Thyroid gland (tissue), 4 donors: ENCODE data around the gene ZNF2. TPM values are rescaled to one million over a fixed set of nuclear protein-coding genes. Genes with fewer than 3 reads are reported as not detected.

Experiments
- DNase-seq, 2 donors: peaks; one replicate each; pipeline ENCODE4 v3.0.0-alpha.2; 2019
- H3K27ac ChIP-seq, 3 donors: fragments of 200-600 bp; sonication (generic); 1 replicate in 2 of 3; 2 replicates in 1 of 3; pipeline ENCODE4 v1.5.1; 2016 to 2019; ENCODE audit warnings: mild to moderate bottlenecking in 1 of 3, moderate library complexity in 1 of 3
- H3K27me3 ChIP-seq: fragments of 200-600 bp; sonication (generic); one replicate; pipeline ENCODE4 v1.5.1; 2019
- H3K36me3 ChIP-seq, 2 donors: fragments of 200-600 bp; sonication (generic); one replicate each; pipeline ENCODE4 v1.5.1; 2016 to 2019
- H3K4me1 ChIP-seq, 2 donors: fragments of 200-600 bp; sonication (generic); one replicate each; pipeline ENCODE4 v1.5.1; 2017 to 2019
- H3K4me3 ChIP-seq, 3 donors: fragments of 200-600 bp; sonication (generic); replicated peaks in 1 of 3; 1 replicate in 2 of 3; 2 replicates in 1 of 3; pipeline ENCODE4 v1.5.1; 2016; ENCODE audit warnings: mild to moderate bottlenecking in 1 of 3
- H3K9me3 ChIP-seq: fragments of 200-600 bp; sonication (generic); one replicate; pipeline ENCODE4 v1.5.1; 2017
- POLR2A ChIP-seq, 2 donors: fragments of 450-650 bp; IDR thresholded peaks; one replicate each; pipeline ENCODE4 v1.6.1; 2017; ENCODE audit warnings: antibody characterized with exemption in 2 of 2, mild to moderate bottlenecking in 2 of 2, moderate library complexity in 1 of 2
- WGBS, 2 donors: methylation state at CpG; one replicate each; pipeline ENCODE4 v1.1.5; 2017; 5-methylcytosine and 5-hydroxymethylcytosine counted together
- intact Hi-C: fragments of 100-400 bp; cut with DNase I; formaldehyde crosslinking; loops from one replicate; pipeline ENCODE4 v1.15.1; 2023
- total RNA-seq, 4 donors: library from RNA; depleted of rRNA; stranded (reverse); fragments of >200 nt; gene quantifications; one replicate each; pipeline ENCODE4 v1.2.3, GENCODE V29; 2016
- TF ChIP-seq, protein P1 (sequence below), 6 experiments: fragments of 200-600 bp in 3 of 6; fragments of 450-650 bp in 3 of 6; sonication (generic) in 3 of 6; IDR thresholded peaks; one replicate each; pipeline ENCODE4 v1.5.1; 2016 to 2019; ENCODE audit warnings: antibody characterized with exemption in 6 of 6, mild to moderate bottlenecking in 2 of 6, inconsistent platforms in 1 of 6, moderate library complexity in 1 of 6

Gene ZNF2
- total RNA-seq, 4 donors from 2014 or later, result 5.0 to 7.5 (median 5.7) TPM

DNA sequence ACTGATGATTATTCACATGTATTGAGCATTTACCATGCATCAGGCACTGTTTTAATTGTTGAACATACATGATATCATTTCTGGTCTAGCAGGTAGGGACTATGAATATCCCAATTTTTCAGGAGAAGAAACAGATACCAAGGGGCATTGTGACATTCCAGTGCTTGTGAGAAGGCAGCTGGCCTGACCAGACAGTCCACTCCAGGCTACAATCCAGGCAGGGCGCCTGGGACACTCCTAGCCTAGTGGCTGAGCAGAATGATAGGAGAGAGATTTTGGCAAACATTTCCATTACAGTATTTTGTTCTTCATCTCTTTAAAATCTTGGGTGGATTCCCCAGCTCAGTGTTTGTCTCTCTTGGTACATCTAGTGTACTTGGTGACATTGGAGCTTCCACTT is 66.6 kb downstream of the ZNF2 start:
- peak overlapping the region; percentile 54 to 67 (median 56) for H3K27ac ChIP-seq
- H3K4me1 ChIP-seq, result peaks cover 10 to 30% of the 10 kb centered on the region in 2 donors
- no peaks in the 10 kb centered on the region for H3K9me3 ChIP-seq
- peak; percentile 73 to 81 for DNase-seq
- no peaks in the 10 kb centered on the region for H3K36me3 ChIP-seq
- intact Hi-C loops, result loop anchor here (5.0 kb wide), 1 partner anchor 85 kb away; no protein-coding TSS in a partner anchor
- TF ChIP-seq, protein P1, sequence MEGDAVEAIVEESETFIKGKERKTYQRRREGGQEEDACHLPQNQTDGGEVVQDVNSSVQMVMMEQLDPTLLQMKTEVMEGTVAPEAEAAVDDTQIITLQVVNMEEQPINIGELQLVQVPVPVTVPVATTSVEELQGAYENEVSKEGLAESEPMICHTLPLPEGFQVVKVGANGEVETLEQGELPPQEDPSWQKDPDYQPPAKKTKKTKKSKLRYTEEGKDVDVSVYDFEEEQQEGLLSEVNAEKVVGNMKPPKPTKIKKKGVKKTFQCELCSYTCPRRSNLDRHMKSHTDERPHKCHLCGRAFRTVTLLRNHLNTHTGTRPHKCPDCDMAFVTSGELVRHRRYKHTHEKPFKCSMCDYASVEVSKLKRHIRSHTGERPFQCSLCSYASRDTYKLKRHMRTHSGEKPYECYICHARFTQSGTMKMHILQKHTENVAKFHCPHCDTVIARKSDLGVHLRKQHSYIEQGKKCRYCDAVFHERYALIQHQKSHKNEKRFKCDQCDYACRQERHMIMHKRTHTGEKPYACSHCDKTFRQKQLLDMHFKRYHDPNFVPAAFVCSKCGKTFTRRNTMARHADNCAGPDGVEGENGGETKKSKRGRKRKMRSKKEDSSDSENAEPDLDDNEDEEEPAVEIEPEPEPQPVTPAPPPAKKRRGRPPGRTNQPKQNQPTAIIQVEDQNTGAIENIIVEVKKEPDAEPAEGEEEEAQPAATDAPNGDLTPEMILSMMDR (IDR thresholded peaks at IDR 0.05), result no peak
- TF ChIP-seq POLR2A (IDR thresholded peaks at IDR 0.05), result no peak
- no peak overlapping the region for H3K4me3 ChIP-seq
- 36 to 63% methylated on average over 1 of the region's 1 CpG for WGBS, 2 donors
- H3K27me3 ChIP-seq, result no peaks in the 10 kb centered on the region

Other genes with a start within 250 kb of the ZNF2 start
- gene MAL, start 140.1 kb upstream of the ZNF2 start, total RNA-seq, result 10 to 100 TPM in 3 of 4 donors, 1 to 10 TPM in 1; 5.6 to 19.3 (median 13.3) TPM
- 10 to 100 TPM; 50.8 to 58.7 (median 54.9) TPM for gene MRPS5, start 44.0 kb upstream of the ZNF2 start, total RNA-seq
- 10 to 100 TPM; 23.5 to 28.5 (median 25.6) TPM for gene ZNF514, start 6.0 kb upstream of the ZNF2 start, total RNA-seq
- 10 to 100 TPM in 2 of 4 donors, 1 to 10 TPM in 2; 6.7 to 10.5 (median 9.9) TPM for gene ZNF892, start 41.7 kb downstream of the ZNF2 start, total RNA-seq
- gene PROM2, start 108.6 kb downstream of the ZNF2 start, total RNA-seq, result 10 to 100 TPM; 16.7 to 24.3 (median 22.0) TPM
- gene KCNIP3, start 131.5 kb downstream of the ZNF2 start, total RNA-seq, result 10 to 100 TPM; 37.1 to 66.5 (median 51.1) TPM
- 10 to 100 TPM; 39.2 to 90.2 (median 59.3) TPM for gene FAHD2A, start 236.9 kb downstream of the ZNF2 start, total RNA-seq